ENCODE results near the gene PGBD2. TPM values are rescaled to one million over a fixed set of nuclear protein-coding genes. Genes with fewer than 3 reads are reported as not detected.

The PGBD2 gene
- total and polyA plus RNA-seq, 9 of the 15 experiments (the other 6 are each of a cell fraction or from before 2014, with no cell fraction given) = 11.9 to 21.8 (median 14.7) TPM

GRCh38 chr1:248873409-248873992 lies 32.5 kb upstream of the PGBD2 start (continued):
- no peak for TF ChIP-seq HNRNPUL1 (IDR thresholded peaks at IDR 0.05; ENCODE audit: low read length)
- peak; percentile 80; the same call in 1 of the 2 replicates for TF ChIP-seq ZNF197 (CRISPR knock-in tag; IDR thresholded peaks at IDR 0.05; ENCODE audit: low read depth)
- 0 out of 2 replicates have a peak, but pooled peaks have one; percentile 40 for TF ChIP-seq THAP12 (CRISPR knock-in tag; IDR thresholded peaks at IDR 0.05)
- TF ChIP-seq NELFE (IDR thresholded peaks at IDR 0.05; ENCODE audit: insufficient read depth, insufficient read length) = no peak
- no peak for TF ChIP-seq ZNF644 (tag; IDR thresholded peaks at IDR 0.05; ENCODE audit: low read depth)
- TF ChIP-seq SMARCA4 (IDR thresholded peaks at IDR 0.05) = peak; percentile 60; the same call in 1 of the 2 replicates
- TF ChIP-seq ZNF586 (CRISPR knock-in tag; conservative IDR thresholded peaks at IDR 0.05) = no peak
- peak in 1 of 3 experiments; percentile 74; a peak in 2 of 6 replicates for TF ChIP-seq ZBTB11 (CRISPR knock-in tag; IDR thresholded peaks at IDR 0.05)
- no peak for TF ChIP-seq CBX2 (IDR thresholded peaks at IDR 0.05; ENCODE audit: insufficient read depth, low read length, poor library complexity, severe bottlenecking)
- TF ChIP-seq ZNF589 (CRISPR knock-in tag; IDR thresholded peaks at IDR 0.05; ENCODE audit: low read depth) = peak; percentile 76
- TF ChIP-seq HNRNPLL (IDR thresholded peaks at IDR 0.05; ENCODE audit: low read depth, low read length, poor library complexity, severe bottlenecking) = peak; percentile 35
- no peak for TF ChIP-seq ZNF444 (CRISPR knock-in tag; IDR thresholded peaks at IDR 0.05)
- peak in 1 of 2 experiments; percentile 14; a peak in 1 of 4 replicates for TF ChIP-seq ARNT (IDR thresholded peaks at IDR 0.05)
- no peak for TF ChIP-seq CAMTA2 (CRISPR knock-in tag; conservative IDR thresholded peaks at IDR 0.05)
- no peak for TF ChIP-seq ZNF76 (CRISPR knock-in tag; IDR thresholded peaks at IDR 0.05; ENCODE audit: borderline replicate concordance)
- TF ChIP-seq ZC3H4 (CRISPR knock-in tag; IDR thresholded peaks at IDR 0.05; ENCODE audit: borderline replicate concordance) = no peak
- no peak; the same call in 1 of the 2 replicates for TF ChIP-seq SMARCA5 (IDR thresholded peaks at IDR 0.05)
- TF ChIP-seq XRCC3 (IDR thresholded peaks at IDR 0.05) = no peak
- TF ChIP-seq SREBF1 (IDR thresholded peaks at IDR 0.05; ENCODE audit: borderline replicate concordance, low read depth, low read length) = peak; percentile 44; the same call in 1 of the 2 replicates
- TF ChIP-seq SPI1 (IDR thresholded peaks at IDR 0.05; ENCODE audit: borderline replicate concordance, low read depth, low read length) = peak; percentile 57; the same call in 1 of the 2 replicates
- TF ChIP-seq POLR2G (IDR thresholded peaks at IDR 0.05; ENCODE audit: low read depth, low read length) = peak; percentile 91
